Omental fat pad (tissue), 4 donors: ENCODE measurements around the gene SLC26A11. TPM values are rescaled to one million over a fixed set of nuclear protein-coding genes. Genes with fewer than 3 reads are reported as not detected.
"Not testable (repeated sequence)": the region's sequence is repeated elsewhere in the genome, so short reads cannot be mapped to it uniquely, and the experiment has no call there.

ENCODE experiments used
- ATAC-seq: fragments of 150-250 bp; one replicate; pipeline ENCODE4 v1.9.1; 2016; ENCODE audit warnings: mild to moderate bottlenecking, moderate library complexity; ENCODE audit not compliant: low FRiP score
- DNase-seq: peaks from one replicate; pipeline ENCODE4 v3.0.0-alpha.2; 2019; ENCODE audit warnings: low spot score
- total RNA-seq, 4 donors: library from RNA; depleted of rRNA; stranded (reverse); fragments of >200 nt; gene quantifications; one replicate each; pipeline ENCODE4 v1.1.0, GENCODE V29; 2016
- TF ChIP-seq, protein P1 (sequence below), 3 donors: fragments of 450-650 bp; IDR thresholded peaks; one replicate each; pipeline ENCODE4 v1.5.1; 2016 to 2017; ENCODE audit warnings: antibody characterized with exemption in 3 of 3, mild to moderate bottlenecking in 3 of 3, moderate library complexity in 2 of 3

Gene SLC26A11
- total RNA-seq, 4 donors from 2014 or later = 9.1 to 18.9 (median 11.3) TPM

GRCh38 chr17:80195671-80196529 is 24.3 kb upstream of the SLC26A11 start:
- peak; percentile 42 for ATAC-seq

GRCh38 chr17:80196652-80197051 is 23.6 kb upstream of the SLC26A11 start:
- DNase-seq (no peak), ATAC-seq (no peak)
- TF ChIP-seq, protein P1, sequence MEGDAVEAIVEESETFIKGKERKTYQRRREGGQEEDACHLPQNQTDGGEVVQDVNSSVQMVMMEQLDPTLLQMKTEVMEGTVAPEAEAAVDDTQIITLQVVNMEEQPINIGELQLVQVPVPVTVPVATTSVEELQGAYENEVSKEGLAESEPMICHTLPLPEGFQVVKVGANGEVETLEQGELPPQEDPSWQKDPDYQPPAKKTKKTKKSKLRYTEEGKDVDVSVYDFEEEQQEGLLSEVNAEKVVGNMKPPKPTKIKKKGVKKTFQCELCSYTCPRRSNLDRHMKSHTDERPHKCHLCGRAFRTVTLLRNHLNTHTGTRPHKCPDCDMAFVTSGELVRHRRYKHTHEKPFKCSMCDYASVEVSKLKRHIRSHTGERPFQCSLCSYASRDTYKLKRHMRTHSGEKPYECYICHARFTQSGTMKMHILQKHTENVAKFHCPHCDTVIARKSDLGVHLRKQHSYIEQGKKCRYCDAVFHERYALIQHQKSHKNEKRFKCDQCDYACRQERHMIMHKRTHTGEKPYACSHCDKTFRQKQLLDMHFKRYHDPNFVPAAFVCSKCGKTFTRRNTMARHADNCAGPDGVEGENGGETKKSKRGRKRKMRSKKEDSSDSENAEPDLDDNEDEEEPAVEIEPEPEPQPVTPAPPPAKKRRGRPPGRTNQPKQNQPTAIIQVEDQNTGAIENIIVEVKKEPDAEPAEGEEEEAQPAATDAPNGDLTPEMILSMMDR (IDR thresholded peaks at IDR 0.05) = no peak

More at GRCh38 chr17:80195671-80196529, 24.3 kb upstream of the SLC26A11 start:
- no peak for DNase-seq
- TF ChIP-seq, protein P1 (IDR thresholded peaks at IDR 0.05) = peak in 1 of 3 donors; percentile 55

GRCh38 chr17:80198144-80198661 is 22.0 kb upstream of the SLC26A11 start:
- TF ChIP-seq, protein P1 (IDR thresholded peaks at IDR 0.05) = no peak

GRCh38 chr17:80199295-80199694 is 20.9 kb upstream of the SLC26A11 start:
- ATAC-seq, DNase-seq: not testable (repeated sequence)

More at GRCh38 chr17:80198144-80198661, 22.0 kb upstream of the SLC26A11 start:
- ATAC-seq (no peak), DNase-seq (no peak)

DNA sequence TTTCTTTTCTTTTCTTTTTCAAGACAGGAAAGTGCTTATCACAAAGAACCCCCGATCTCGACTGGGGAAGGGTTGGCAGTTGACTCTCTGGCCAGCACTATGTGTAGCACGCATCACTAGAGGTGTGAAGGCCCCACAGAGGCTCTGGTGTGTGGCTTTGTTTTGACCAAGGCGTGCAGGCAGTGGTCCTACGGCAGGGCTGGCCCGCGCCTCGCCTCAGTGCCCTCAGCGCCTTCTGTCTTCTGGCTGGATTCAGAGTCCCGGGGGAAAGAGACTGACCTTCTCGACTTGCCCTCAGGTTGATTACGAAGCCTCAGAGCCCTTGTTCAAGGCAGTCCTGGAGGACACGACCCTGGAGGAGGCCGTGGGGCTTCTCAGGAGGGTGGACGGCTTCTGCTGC is 18.8 kb upstream of the SLC26A11 start:
- DNase-seq (no peak), ATAC-seq (no peak)
- TF ChIP-seq, protein P1 (IDR thresholded peaks at IDR 0.05) = no peak

GRCh38 chr17:80202197-80202596 is 18.0 kb upstream of the SLC26A11 start:
- no peak for DNase-seq
- TF ChIP-seq, protein P1 (IDR thresholded peaks at IDR 0.05) = no peak
- no peak for ATAC-seq

- TF ChIP-seq, protein P1 (IDR thresholded peaks at IDR 0.05) = no peak
- no peak for ATAC-seq
Observed at GRCh38 chr17:80203471-80203963, 16.7 kb upstream of the SLC26A11 start.

More at GRCh38 chr17:80203471-80203963, 16.7 kb upstream of the SLC26A11 start:
- no peak for DNase-seq
